ENCODE results near the gene KCNQ1.

KCNQ1 gene

DNA sequence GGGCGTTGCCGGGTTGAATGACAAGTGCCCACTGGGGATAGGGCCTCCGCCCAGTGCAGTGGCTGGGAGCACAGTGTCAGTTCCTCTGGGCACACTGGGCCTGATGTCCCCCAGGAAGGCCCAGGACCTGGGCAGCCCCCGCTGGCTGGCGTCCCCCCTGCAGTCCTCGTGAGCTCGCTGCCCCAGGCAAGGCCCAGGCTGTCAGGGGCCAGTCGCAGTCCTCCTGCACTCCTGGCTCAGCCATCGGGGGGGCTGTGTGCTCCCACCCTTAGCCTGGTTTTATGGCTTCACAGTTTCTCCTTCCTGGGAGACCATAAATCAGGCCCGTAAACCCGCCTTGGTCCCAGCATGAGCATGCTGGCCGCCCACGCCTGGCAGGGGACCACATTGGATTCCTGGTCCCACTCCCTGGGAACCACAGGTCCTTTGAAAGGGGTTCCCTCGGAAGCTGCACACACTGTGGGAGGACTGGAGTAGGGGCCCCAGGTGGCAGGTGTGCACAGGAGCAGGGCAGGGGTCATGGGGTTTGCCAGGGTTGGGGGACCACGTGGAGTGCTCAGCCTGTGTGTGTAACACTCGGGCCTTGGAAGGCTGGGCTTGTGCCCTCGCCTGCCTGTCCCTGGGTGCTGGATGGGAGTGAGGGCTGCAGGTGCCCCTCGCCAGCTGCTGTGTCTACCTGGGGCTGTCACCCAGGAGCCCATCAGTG, 141.4 kb downstream of the KCNQ1 start:
- DNase-seq = no peak

DNA sequence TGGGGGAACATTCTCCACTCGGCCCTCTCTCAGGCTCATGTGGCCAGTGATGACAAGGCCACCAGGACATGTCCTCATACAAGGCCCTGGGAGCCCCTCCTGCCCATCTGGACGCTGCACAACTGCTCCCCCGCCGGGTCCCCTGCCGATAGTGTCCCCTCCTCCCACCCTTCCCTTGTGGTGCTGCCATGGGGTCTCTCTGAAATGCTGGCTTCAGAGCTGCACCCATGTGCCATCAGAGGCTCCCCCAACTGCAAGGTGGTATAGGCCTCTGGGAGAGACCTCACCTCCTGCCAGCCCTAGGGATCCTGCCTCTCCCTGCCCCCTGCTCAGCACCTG, 142.0 kb downstream of the KCNQ1 start:
- DNase-seq = no peak

DNA sequence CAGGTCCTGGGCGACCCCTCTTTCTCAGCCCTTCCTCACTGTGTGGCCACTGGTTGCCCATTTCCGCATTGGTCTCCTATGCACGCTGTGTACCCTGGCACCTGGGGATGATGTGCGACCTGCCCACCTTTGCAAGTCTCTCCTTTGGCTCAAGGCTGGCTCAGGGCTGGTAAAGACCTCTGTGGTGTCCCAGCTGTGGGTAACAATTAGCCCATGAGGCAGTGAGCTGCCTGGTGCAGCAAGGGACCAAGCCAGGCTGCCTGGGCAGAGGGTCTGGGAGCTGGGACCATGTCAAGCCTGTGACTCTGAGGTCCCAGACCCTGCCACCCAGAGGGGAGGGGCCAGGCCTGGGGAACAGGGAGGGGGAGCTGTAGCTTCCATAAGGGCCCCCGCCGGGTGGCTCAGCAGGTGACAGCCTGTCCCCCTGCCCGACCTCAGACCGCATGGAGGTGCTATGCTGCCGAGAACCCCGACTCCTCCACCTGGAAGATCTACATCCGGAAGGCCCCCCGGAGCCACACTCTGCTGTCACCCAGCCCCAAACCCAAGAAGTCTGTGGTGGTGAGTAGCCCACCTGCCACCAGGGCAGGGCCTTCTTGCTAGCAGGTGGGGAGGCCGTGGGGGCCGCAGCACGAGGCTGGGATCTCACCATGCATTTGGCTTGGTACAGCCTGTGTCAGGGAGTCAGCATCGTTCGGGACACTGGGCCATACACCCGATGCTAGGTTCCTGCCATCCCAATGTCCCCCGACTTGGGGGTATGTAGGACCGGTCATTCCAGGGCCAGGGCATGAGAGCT, 142.5 kb downstream of the KCNQ1 start:
- no peak for DNase-seq

DNA sequence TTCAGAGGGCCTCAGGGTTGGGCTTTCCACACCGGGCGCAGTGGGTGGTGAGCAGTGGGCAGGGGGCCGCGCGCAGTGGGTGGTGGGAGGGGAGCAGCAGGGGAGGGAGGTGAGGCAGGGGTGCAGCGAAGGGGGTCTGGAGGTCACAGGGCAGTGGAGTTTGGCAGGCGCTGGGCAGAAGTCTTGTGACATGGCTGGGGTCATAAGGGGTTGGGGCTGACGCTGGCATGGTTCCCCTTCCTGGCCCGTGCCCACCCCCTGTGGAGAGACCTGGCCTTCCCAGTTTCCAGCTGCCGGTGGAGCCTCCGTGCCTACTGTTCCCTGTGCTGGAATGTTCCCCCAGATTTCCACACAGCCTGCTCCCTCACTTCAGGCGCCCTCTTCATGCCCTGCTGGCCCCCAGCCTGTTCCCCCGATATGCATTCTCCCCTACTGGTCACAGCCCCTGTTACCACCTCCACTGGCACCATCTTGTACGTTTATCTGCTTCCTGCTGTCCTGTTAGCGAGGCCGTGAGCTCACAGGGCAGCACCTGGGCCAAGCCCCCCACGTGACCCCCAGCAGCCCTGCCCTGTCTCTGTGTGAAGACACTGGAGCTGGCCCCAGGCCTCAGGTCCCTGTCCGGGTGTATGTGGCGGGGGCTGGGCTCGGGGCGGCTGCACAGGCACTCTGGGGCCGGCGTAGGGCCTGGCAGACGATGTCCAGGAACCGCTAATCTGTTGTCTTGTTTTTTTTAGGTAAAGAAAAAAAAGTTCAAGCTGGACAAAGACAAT, 143.4 kb downstream of the KCNQ1 start:
- DNase-seq = no peak

DNA sequence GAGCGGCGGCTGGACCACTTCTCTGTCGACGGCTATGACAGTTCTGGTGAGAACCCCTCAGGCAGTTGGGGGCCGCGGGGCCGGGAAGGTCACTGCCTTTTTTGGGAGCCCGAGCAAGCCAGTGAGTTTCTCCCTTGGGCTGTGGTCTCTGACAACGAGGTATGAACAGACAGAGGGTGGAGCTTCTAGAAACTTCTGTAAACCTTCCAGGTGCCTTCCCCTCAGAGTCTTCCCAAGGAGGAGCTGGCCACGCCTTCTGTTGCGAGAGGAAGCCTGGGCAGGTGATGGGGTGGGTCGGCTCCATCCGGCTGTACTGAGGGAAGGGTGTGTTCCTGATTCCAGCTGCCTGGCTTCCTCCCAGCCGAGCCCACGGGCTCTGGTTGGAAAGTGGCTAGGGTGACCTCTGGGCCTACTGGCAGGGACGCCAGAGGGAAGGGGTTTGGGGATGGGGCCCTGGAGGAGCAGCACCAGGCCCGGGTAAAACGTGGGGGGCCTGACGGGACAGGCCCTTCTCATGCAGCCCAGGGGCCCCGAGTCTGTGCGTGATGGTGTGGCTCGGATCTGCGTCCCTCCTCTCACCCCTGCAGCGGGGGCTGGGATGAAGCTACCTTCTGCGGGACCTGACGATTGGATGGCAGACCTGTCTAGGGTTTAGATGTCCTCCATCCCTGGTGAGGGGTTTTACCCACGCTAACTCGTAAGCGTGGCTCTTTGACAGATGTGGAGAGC, 144.2 kb downstream of the KCNQ1 start:
- DNase-seq = no peak

DNA sequence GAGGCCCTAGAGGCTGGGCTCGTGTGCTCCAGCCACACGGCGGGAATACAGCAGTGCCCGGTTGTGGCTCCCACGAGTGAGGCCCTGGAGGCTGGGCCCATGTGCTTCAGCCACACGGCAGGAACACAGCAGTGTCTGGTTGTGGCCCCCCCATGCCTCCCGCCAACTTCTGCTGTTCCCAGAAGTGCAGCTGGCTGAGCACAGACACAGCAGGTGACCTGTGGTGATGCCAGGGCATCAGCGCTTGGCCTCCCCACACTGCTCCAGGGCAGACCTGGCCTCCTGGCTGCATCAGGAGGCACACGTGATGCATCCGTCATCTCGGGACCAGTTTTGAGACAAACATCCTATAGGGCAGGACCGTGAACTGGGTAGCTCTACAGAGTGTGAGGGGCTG, 144.7 kb downstream of the KCNQ1 start:
- no peak for DNase-seq

DNA sequence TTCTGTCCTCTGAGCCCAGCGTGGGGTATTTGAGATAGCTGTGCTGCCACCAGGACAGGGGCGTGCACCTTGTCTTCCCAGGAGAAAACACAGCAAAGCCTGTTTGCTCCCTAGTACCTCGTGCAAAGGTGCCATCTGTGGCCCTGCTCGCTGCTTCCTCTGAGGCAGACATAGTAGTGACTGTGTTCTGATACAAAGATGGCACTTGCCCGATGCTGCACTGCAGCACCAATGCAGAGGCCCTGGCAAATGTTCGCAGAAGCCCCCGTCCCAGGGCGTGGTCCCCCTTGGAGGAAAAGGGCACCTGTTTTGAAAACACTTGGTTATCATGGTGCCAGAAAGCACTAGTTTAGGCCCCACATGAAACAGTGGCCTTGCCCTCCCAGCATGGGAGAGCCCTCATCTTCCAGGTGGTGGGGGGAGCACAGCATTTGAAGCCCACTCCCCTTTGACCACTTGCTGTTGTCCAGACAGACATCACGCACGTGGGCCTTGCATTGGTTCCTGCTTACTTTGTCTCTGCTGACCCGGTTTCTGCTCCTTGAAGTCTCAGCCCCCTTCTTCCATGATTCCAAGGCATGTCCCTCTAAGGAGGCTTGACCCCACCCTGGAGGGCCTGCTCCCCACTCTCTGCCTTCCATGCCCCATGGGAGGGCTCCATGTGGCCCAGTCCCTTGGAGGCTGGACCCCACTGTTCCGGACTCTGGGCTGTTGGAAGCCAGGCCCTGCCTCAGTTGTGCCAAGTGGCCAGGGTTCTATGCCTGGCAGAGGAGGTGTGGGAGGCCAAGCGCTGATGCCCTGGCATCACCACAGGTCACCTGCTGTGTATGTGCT, 145.5 kb downstream of the KCNQ1 start:
- DNase-seq = no peak

DNA sequence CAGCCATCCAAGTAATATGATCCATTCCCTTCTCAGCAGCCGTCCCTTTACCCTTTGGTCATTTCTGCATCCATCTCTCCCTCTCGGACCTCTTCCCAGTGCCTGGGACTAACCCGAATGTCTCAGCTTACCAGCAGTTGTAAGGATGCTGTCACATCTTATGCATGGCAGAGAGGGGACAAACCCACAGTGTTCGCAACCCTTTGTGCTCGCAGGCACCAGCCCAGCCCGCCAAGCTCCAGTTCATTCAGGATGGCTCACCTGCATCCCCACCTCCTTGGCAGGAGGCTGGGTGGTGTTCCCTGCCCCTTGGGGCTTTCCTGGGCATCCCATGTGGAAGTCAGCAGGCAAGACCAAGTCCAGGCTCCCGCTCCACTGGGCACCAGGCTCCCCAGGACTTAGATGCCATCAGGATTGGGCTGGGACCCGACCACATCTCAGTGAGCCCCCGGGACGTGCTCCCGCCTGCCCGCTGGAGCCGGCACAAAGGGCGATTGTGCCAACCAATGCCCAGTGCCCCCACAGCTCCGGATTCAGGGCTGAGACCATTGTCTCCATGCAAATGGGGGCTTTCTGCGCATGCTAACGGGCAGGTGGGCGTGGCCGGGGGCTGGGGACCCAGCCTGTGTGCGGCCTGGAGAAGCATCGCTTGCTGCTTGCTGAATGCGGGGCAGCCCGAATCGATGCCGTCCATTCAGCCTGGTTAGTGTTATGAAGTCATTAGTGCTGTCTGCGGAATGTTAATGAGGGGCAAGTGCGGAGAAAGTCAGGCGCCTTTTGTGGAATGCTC, 146.4 kb downstream of the KCNQ1 start:
- no peak for DNase-seq

DNA sequence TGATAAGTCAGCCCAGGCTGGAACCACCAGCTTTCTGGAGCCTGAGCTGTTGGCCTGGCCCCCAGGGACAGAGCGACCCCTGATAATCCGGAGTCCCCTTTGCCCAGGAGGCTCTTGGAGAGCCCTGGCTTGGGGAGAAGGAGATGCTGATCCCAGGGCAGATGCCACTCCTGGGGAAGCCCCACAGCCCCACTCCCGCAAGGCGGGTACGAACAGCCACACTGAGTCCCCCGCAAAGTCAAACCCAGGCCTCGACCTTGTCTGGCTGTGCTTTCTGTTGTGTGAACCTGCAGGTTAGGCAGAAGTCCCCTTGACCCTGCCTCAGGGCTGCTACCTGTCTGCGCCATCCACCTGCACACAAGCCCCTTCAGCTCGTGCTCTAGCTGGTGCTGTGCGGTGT, 147.0 kb downstream of the KCNQ1 start:
- DNase-seq = no peak

DNA sequence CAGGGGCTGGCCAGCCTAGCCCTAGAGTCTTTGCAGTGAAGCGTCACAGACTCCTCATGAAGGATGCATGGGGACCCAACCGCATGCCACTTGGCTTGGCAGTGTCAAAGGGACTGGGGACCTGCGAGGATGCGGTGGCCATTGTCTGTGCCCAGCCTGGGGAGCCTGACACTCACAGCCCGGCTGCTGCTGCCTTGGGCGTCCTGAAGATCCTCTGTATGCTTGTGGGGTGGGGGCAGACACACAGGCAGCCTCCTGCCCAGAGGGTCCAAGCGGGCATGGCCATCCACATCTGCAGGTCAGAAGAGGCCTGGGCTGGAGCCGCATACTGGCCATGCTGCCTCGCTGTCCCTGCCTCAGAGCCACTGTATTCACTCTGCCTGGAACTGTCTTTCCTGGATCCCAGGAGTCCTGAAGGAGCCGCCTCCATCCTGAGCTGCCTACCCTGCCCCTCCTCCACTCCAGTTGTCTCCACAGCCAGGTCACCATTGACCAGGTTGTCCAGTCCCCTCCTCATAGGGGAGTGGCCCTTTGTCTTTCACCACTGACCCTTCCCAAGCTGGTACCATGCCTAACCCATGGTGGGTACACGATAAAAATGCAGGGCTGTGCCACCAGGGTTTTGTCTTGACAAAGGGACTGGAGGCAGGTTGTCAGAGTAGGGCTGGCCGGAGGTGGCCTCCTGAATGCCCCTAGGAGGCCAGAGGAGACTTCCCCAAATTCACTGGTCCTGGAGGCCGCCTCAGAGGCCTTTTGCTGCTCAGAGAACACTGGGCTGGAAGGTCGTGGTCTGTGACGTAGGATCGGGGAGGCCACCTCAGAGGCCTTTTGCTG, 148.0 kb downstream of the KCNQ1 start:
- no peak for DNase-seq

DNA sequence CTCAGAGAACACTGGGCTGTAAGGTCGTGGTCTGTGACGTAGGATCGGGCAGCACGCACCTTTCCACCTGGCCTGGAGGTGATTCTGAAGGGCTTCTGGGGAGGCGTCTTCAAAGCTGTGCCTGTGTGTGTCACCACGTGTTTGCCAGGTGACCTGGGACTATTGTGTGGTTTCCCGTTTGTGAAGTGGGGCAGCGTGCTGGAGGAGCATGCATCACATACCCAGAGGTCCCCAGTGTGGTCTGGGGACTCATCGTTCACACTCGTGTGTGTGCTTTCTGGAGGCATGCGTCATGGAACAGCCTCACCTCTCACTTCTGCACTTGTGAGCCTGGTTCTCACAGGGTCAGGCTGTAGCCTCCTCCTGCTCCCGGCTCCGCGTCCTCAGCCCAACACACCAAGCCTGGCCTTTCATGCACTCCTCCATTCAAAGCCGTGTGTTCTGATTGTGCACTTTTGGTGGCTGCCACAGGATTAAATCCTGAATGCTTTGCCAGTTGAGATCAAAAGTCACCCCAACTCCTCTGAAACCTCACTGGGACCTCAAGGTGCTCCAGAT, 148.7 kb downstream of the KCNQ1 start:
- DNase-seq = no peak

DNA sequence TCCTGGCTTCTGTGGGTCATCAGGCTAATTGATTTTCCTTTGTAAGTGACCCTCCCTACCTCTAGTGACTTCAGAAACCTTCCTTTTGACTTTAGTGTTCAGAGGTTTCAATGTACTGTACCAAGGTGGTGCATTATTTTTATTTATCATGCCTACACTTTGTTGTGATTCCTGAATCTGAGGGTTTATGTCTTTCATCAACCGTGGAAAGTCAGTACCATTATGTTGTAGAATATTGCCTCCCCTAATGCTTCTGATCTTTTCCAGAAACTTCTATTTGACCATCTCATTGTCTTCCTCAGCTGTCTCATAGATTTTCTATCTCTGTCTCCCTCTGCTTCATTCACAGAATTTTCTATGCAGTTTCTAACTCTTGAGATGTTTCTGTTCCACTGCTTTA, 149.5 kb downstream of the KCNQ1 start:
- no peak for DNase-seq

DNA sequence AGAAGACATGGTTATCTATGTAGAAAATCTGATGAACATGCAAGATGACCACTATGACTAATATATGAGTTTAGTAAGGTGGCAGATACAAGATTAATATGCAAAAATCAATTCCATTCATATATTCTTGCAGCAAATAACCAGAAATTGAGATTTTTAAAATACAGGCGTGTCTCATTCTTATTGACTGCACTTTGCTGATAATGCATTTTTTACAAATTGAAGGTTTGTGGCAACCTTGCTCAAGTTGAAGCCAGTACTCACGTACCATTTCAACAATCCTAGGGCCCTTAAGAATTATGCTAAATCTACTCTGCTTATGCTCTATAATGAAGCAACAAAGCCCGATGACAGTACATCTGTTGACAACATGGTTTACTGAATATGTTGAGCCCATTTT, 150.4 kb downstream of the KCNQ1 start:
- DNase-seq = no peak

DNA sequence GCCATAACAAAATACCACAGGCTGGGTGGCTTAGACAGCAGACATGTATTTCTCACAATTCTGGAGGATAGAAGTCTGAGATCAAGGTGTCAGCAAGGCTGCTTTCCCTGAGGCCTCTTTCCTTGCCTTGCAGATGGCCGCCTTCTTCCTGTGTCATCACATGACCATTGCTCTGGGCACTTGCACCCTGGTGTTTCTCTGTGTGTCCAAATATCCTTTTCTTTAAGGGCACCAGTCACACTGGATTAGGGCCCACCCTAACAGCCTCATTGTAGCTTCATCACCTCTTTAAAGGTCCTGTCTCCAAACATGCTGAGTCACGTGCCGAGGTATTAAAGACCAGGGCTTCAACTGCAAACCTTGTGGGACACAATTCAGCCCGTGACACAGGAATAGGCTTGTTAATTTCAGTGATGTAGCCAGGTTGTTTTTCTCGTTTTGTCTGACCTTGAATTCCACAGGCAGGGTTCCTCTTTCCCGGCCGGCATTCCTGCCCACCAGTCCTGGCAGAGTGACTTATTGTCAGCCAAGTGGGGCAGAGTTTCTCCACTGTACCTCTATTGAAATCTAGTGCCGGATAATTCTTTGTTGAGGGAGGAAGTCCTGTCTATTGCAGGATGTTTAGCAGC, 154.9 kb downstream of the KCNQ1 start:
- DNase-seq = no peak

DNA sequence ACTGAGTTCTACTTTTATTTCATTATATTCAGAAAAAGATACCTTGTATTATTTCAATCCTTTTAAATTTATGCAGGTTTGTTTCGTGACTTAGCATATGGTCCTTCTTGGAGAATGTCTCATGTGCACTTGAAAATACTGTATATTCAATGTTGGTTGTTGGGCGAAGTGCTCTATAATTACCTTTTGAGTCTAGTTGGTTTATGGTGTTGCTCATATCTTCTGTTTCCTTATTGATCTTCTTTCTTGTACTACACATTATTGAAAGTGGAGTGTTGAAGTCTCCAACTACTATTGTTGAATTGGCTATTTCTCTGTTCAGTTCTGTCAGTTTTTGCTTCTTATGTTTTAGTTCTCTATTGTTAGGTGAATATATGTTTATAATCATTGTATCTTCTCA, 164.5 kb downstream of the KCNQ1 start:
- no peak for DNase-seq

DNA sequence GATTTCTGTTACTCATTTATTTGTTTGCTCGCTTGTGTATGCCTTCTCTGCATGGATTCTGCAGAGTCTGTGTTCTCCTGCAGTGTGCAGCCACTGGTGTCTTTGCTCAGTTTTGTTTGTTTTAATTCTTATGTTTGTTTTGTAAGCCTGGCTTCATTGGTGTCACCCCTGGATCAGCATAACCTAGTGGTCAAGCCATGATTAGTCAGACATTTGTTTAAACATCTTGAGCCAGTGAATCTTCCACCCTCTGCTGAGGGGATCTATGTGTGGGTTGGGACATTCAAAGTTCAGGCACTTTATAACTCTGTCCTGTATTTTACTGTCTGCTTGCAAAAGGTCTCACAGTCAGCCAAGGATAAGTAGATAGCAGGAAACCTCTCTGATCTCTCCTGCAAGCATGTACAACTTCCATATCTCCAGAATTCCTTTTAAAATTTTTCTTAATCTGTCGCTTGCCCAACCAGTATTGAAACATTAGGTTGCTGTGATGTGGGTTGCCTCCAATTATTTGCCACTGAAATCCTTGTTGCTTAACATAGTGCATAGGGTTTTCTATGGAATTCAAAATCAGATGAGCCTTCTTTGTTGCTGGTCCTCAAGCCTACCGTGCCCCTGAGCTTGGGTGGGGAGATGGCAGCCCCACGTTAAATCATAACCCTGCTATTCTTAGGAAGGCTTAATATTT, 168.2 kb downstream of the KCNQ1 start:
- no peak for DNase-seq

DNA sequence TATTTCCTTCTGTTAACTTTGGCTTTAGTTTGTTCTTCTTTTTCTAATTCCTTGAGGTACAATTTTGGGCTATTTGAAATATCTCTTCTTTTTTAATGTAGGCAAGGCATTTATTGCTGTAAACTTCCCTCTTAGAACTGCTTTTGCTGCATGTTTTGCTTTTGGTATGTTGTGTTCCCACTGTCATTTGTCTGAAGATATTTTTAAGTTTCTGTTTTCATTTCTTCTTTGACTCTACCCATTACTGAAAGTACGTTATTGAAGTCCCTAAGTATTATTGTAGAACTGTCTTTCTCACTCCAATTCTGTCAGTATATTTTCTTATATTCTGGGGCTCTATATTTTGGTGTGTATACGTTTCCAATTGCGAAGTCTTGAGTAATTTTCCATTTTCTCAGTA, 177.1 kb downstream of the KCNQ1 start:
- no peak for DNase-seq

DNA sequence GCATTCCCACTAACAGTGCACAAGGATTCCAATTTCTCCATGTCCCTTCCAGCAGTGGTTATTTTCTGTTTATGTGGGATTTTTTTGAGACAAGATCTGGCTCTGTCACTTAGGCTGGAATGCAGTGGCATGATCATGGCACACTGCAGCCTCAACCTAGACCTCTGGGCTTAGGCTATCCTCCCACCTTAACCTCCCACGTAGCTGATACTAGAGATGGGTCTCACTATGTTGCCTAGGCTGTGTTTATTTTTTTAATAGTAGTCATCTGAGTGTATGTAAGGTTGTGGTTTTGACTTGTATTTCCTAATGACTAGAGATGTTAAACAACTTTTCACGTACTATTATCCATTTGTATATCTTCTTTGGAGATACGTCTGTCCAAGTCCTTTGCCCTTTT, 180.4 kb downstream of the KCNQ1 start:
- DNase-seq = no peak

DNA sequence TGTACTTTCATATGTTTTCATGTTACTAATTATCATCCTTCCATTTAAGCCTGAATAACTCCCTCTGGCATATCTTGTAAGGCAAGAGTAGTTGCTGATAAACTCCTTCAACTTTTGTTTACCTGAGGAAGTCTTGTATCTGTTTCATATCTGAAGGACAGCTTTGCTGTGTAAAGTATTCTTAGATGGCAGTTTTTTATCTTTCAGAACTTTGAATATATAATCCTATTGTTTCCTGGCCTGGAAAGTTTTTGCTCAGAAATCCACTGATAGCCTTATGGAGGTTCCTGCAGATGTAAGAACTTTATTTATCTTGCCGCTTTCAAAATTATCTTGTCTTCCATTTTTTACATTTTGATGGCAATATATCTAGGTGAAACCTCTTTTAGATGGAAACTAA, 185.9 kb downstream of the KCNQ1 start:
- DNase-seq = no peak
